Neural progenitor cell (in vitro differentiated cells): ENCODE data around the gene LRRC75A. TPM values are rescaled to one million over a fixed set of nuclear protein-coding genes. Genes with fewer than 3 reads are reported as not detected.

Source experiments
- DNase-seq: peaks from one replicate; pipeline ENCODE4 v3.0.0-alpha.2; 2016; ENCODE audit warnings: low spot score
- H2AFZ ChIP-seq: fragments of 200-600 bp; sonication (generic); replicated peaks from 2 replicates; pipeline ENCODE4 v1.6.1; 2016; ENCODE audit warnings: antibody characterized with exemption
- H3F3A ChIP-seq: fragments of 200-600 bp; sonication (generic); 2 replicates; pipeline ENCODE4 v1.6.1; 2016; ENCODE audit warnings: antibody characterized with exemption, low read depth
- H3K27ac ChIP-seq: fragments of 200-600 bp; sonication (generic); 2 replicates; pipeline ENCODE4 v1.5.1; 2016; ENCODE audit warnings: mild to moderate bottlenecking
- H3K27me3 ChIP-seq: fragments of 200-600 bp; sonication (generic); 2 replicates; pipeline ENCODE4 v1.6.1; 2016; ENCODE audit warnings: mild to moderate bottlenecking, moderate library complexity
- H3K36me3 ChIP-seq: fragments of 200-600 bp; sonication (generic); 2 replicates; pipeline ENCODE4 v1.5.1; 2016
- H3K4me1 ChIP-seq: fragments of 200-600 bp; sonication (generic); 2 replicates; pipeline ENCODE4 v1.6.1; 2016; ENCODE audit warnings: mixed run types
- H3K4me2 ChIP-seq: fragments of 200-600 bp; sonication (generic); 2 replicates; pipeline ENCODE4 v1.6.1; 2016
- H3K4me3 ChIP-seq: fragments of 200-600 bp; sonication (generic); 2 replicates; pipeline ENCODE4 v1.5.1; 2016
- H3K79me2 ChIP-seq: fragments of 200-600 bp; sonication (generic); 2 replicates; pipeline ENCODE4 v1.6.1; 2016; ENCODE audit warnings: low read depth
- H3K9ac ChIP-seq: fragments of 200-600 bp; sonication (generic); 2 replicates; pipeline ENCODE4 v1.6.1; 2016
- H3K9me3 ChIP-seq: fragments of 200-600 bp; sonication (generic); 2 replicates; pipeline ENCODE4 v1.5.1; 2016; ENCODE audit warnings: low read depth
- H4K20me1 ChIP-seq: fragments of 200-600 bp; sonication (generic); 2 replicates; pipeline ENCODE4 v1.6.1; 2016; ENCODE audit warnings: low read depth
- H3K27ac Mint-ChIP-seq: 3 replicates; pipeline ENCODE4 v1.8.0; 2021; ENCODE audit warnings: mixed read lengths
- H3K27me3 Mint-ChIP-seq: 2 replicates; pipeline ENCODE4 v1.8.0; 2022; ENCODE audit warnings: low read depth, mild to moderate bottlenecking, inconsistent platforms, moderate library complexity, mixed read lengths; ENCODE audit not compliant: insufficient read depth
- H3K36me3 Mint-ChIP-seq: 3 replicates; pipeline ENCODE4 v1.8.0; 2021; ENCODE audit warnings: mixed read lengths
- H3K4me1 Mint-ChIP-seq: 3 replicates; pipeline ENCODE4 v1.8.0; 2021; ENCODE audit warnings: mixed read lengths
- H3K4me3 Mint-ChIP-seq: 3 replicates; pipeline ENCODE4 v1.8.0; 2021; ENCODE audit warnings: mild to moderate bottlenecking, moderate library complexity, mixed read lengths
- H3K9me3 Mint-ChIP-seq: 3 replicates; pipeline ENCODE4 v1.8.0; 2020; ENCODE audit warnings: mixed read lengths
- EZH2 ChIP-seq: fragments of 200-600 bp; sonication (generic); IDR thresholded peaks from 2 replicates; pipeline ENCODE4 v1.6.1; 2017; ENCODE audit warnings: antibody characterized with exemption, mild to moderate bottlenecking, moderate library complexity
- EZH2phosphoT487 ChIP-seq: fragments of 200-600 bp; sonication (generic); IDR thresholded peaks from 2 replicates; pipeline ENCODE4 v1.6.1; 2017; ENCODE audit warnings: antibody characterized with exemption
- total RNA-seq: library from RNA; depleted of rRNA; stranded (reverse); fragments of >200 nt; gene quantifications from 2 replicates; pipeline ENCODE4 v1.2.3, GENCODE V29; 2015; ENCODE audit warnings: low replicate concordance
- TF ChIP-seq, protein P1 (sequence below): fragments of 200-600 bp; sonication (generic); IDR thresholded peaks from 2 replicates; pipeline ENCODE4 v1.5.1; 2017; ENCODE audit warnings: antibody characterized with exemption, mild to moderate bottlenecking

LRRC75A gene
- total RNA-seq, 1 donor from 2014 or later = 4.0 TPM

DNA sequence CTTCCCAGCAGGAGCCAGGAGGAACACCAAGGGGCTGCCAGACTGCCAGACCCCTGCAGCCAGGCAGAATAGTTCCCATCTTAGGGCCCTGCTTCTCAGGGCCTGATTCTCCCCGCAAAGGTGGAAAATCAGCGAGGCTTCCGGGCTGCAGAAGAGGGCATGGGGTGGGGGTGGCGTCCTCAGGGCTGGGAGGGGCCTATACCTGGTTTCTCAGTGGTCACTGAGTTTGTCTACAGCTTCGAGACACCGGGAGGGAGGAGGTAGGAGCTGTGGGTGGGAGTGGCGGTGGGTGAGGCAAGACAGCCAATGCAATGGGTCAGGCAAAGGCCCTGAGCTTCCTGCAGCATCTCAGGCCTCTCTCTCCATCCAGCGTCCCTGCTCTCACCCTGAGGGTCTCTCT, 14.3 kb downstream of the LRRC75A start:
- H3K27me3 ChIP-seq = no peaks in the 10 kb centered on the region
- H3K36me3 ChIP-seq = no peaks in the 10 kb centered on the region
- H3K36me3 Mint-ChIP-seq = no peaks in the 10 kb centered on the region
- DNase-seq = no peak
- no peak overlapping the region for H3K27ac ChIP-seq
- H3K4me1 ChIP-seq = peaks cover 13% of the 10 kb centered on the region
- H3K9ac ChIP-seq = no peak overlapping the region
- no peak overlapping the region for H3K27ac Mint-ChIP-seq
- no peak overlapping the region for H3K4me3 ChIP-seq
- TF ChIP-seq EZH2 (no peak), EZH2phosphoT487 (no peak)
- TF ChIP-seq, protein P1, sequence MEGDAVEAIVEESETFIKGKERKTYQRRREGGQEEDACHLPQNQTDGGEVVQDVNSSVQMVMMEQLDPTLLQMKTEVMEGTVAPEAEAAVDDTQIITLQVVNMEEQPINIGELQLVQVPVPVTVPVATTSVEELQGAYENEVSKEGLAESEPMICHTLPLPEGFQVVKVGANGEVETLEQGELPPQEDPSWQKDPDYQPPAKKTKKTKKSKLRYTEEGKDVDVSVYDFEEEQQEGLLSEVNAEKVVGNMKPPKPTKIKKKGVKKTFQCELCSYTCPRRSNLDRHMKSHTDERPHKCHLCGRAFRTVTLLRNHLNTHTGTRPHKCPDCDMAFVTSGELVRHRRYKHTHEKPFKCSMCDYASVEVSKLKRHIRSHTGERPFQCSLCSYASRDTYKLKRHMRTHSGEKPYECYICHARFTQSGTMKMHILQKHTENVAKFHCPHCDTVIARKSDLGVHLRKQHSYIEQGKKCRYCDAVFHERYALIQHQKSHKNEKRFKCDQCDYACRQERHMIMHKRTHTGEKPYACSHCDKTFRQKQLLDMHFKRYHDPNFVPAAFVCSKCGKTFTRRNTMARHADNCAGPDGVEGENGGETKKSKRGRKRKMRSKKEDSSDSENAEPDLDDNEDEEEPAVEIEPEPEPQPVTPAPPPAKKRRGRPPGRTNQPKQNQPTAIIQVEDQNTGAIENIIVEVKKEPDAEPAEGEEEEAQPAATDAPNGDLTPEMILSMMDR = no peak
- H3K4me1 Mint-ChIP-seq = peaks cover 21% of the 10 kb centered on the region
- no peak overlapping the region for H2AFZ ChIP-seq
- no peaks in the 10 kb centered on the region for H3F3A ChIP-seq
- no peaks in the 10 kb centered on the region for H4K20me1 ChIP-seq
- no peak overlapping the region for H3K4me3 Mint-ChIP-seq
- H3K27me3 Mint-ChIP-seq = peaks cover 4% of the 10 kb centered on the region
- H3K79me2 ChIP-seq = no peaks in the 10 kb centered on the region
- no peaks in the 10 kb centered on the region for H3K9me3 ChIP-seq
- no peaks in the 10 kb centered on the region for H3K9me3 Mint-ChIP-seq
- no peak overlapping the region for H3K4me2 ChIP-seq

DNA sequence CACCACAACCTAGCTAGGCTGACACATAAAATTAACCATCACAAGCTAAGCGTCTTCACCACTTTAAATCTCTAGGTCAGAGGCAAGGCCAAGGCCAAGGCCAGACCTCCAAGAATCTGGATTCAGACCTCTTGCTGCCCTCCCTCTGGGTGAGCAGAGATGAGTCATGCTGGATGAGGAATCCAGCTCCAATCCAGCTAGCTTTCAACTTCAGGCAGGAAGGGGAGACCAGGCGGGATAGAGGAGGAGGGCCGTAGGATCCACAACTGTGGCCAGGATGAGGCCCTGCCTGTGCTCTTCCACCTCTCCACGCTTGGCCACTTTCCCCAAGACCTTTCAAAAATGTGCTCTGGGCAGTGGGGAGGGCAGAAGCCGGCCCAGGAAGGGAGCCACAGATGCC, 14.7 kb downstream of the LRRC75A start:
- TF ChIP-seq EZH2 (no peak), EZH2phosphoT487 (no peak)
- TF ChIP-seq, protein P1 = no peak
- H3K9ac ChIP-seq = no peak overlapping the region
- H3K27me3 Mint-ChIP-seq = peaks cover 4% of the 10 kb centered on the region
- H3K27ac ChIP-seq = no peak overlapping the region
- no peaks in the 10 kb centered on the region for H3K9me3 ChIP-seq
- no peak for DNase-seq
- no peaks in the 10 kb centered on the region for H3F3A ChIP-seq
- peaks cover 25% of the 10 kb centered on the region for H3K4me1 Mint-ChIP-seq
- no peaks in the 10 kb centered on the region for H3K27me3 ChIP-seq
- no peaks in the 10 kb centered on the region for H3K79me2 ChIP-seq
- H4K20me1 ChIP-seq = no peaks in the 10 kb centered on the region
- H3K36me3 Mint-ChIP-seq = no peaks in the 10 kb centered on the region
- no peak overlapping the region for H3K4me3 Mint-ChIP-seq
- no peaks in the 10 kb centered on the region for H3K36me3 ChIP-seq
- peaks cover 17% of the 10 kb centered on the region for H3K4me1 ChIP-seq
- no peaks in the 10 kb centered on the region for H3K9me3 Mint-ChIP-seq
- H3K27ac Mint-ChIP-seq = no peak overlapping the region
- no peak overlapping the region for H3K4me3 ChIP-seq
- no peak overlapping the region for H2AFZ ChIP-seq
- no peak overlapping the region for H3K4me2 ChIP-seq

DNA sequence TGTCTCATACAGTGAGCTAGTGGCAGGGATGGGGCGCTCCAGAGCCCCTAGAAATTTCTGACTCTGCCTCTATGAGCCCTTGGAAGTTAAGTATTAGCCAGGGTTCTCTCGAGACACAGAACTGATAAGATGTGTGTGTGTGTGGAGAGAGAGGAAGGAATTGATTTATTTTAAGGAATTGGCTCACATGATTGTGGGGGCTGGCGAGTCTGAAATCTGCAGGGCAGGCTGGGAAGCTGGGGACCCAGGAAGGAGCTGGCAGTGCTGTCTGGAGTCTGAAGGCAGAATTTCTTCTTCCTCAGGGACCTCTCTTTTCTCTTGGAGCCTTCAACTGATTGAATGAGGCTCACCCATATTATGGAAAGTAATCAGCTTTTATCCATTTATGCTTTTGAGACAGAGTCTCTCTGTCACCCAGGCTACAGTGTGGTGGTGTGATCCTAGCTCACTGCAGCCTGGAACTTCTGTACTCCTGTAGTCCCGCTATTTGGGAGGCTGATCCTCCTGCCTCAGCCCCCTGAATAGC, 16.8 kb downstream of the LRRC75A start:
- H3K4me3 Mint-ChIP-seq = no peak overlapping the region
- Histone ChIP-seq H3K9me3 (no peaks in the 10 kb centered on the region), H3K27ac (no peak overlapping the region), H2AFZ (no peak overlapping the region), H3K4me1 (peaks cover 20% of the 10 kb centered on the region), H3F3A (no peaks in the 10 kb centered on the region), H3K27me3 (no peaks in the 10 kb centered on the region), H4K20me1 (no peaks in the 10 kb centered on the region), H3K79me2 (no peaks in the 10 kb centered on the region), H3K4me3 (no peak overlapping the region), H3K4me2 (no peak overlapping the region), H3K9ac (no peak overlapping the region), H3K36me3 (no peaks in the 10 kb centered on the region)
- H3K27me3 Mint-ChIP-seq = peaks cover 3% of the 10 kb centered on the region
- no peak for TF ChIP-seq EZH2phosphoT487
- TF ChIP-seq, protein P1 = no peak
- TF ChIP-seq EZH2 = no peak
- H3K36me3 Mint-ChIP-seq = peaks cover 3% of the 10 kb centered on the region
- H3K27ac Mint-ChIP-seq = no peak overlapping the region
- H3K9me3 Mint-ChIP-seq = no peaks in the 10 kb centered on the region
- H3K4me1 Mint-ChIP-seq = peaks cover 39% of the 10 kb centered on the region
- DNase-seq = no peak
